Peyer's patch (tissue), 4 donors: ENCODE data around the gene XRCC5. TPM values are rescaled to one million over a fixed set of nuclear protein-coding genes. Genes with fewer than 3 reads are reported as not detected.

Source experiments
- DNase-seq, 3 donors: peaks; one replicate each; pipeline ENCODE4 v3.0.0-alpha.2; 2017 to 2019
- H3K27ac ChIP-seq, 4 donors: fragments of 200-600 bp; sonication (generic); one replicate each; pipeline ENCODE4 v1.5.1; 2016 to 2019
- H3K27me3 ChIP-seq, 2 donors: fragments of 200-600 bp; sonication (generic); one replicate each; pipeline ENCODE4 v1.5.1; 2019
- H3K36me3 ChIP-seq, 3 donors: fragments of 200-600 bp; sonication (generic); one replicate each; pipeline ENCODE4 v1.5.1; 2016 to 2019
- H3K4me1 ChIP-seq, 4 donors: fragments of 200-600 bp; sonication (generic); one replicate each; pipeline ENCODE4 v1.5.1; 2016 to 2019
- H3K4me3 ChIP-seq, 4 donors: fragments of 200-600 bp; sonication (generic); 1 replicate in 3 of 4; 2 replicates in 1 of 4; pipeline ENCODE4 v1.5.1; 2016 to 2019; ENCODE audit warnings: mild to moderate bottlenecking in 1 of 4
- H3K9me3 ChIP-seq, 4 donors: fragments of 200-600 bp; sonication (generic); one replicate each; pipeline ENCODE4 v1.5.1; 2016 to 2019; ENCODE audit warnings: mild to moderate bottlenecking in 1 of 4
- CTCF ChIP-seq, 6 experiments: fragments of 450-650 bp in 4 of 6; fragments of 200-600 bp in 2 of 6; sonication (generic) in 1 of 6; IDR thresholded peaks; one replicate each; pipeline ENCODE4 v1.5.1; 2017 to 2019; ENCODE audit warnings: antibody characterized with exemption in 6 of 6, mild to moderate bottlenecking in 3 of 6, moderate library complexity in 1 of 6
- POLR2A ChIP-seq, 2 donors: fragments of 450-650 bp; IDR thresholded peaks; one replicate each; pipeline ENCODE4 v1.5.1; 2017; ENCODE audit warnings: antibody characterized with exemption in 2 of 2, mild to moderate bottlenecking in 2 of 2, moderate library complexity in 2 of 2
- total RNA-seq, 4 donors: library from RNA; depleted of rRNA; stranded (reverse); fragments of >200 nt; gene quantifications; one replicate each; pipeline ENCODE4 v1.1.0, GENCODE V29; 2016

XRCC5 gene
- total RNA-seq, 4 donors from 2014 or later = 81.7 to 140 (median 111) TPM

GRCh38 chr2:216242365-216242764 lies 133.2 kb downstream of the XRCC5 start:
- Histone ChIP-seq H3K36me3 (no peaks in the 10 kb centered on the region), H3K4me1 (no peaks in the 10 kb centered on the region), H3K27me3 (no peaks in the 10 kb centered on the region), H3K9me3 (no peaks in the 10 kb centered on the region), H3K4me3 (no peak overlapping the region), H3K27ac (no peak overlapping the region)
- TF ChIP-seq CTCF (IDR thresholded peaks at IDR 0.05) (no peak), POLR2A (IDR thresholded peaks at IDR 0.05) (no peak)
- no peak for DNase-seq

- H3K4me1 ChIP-seq = no peaks in the 10 kb centered on the region
- TF ChIP-seq POLR2A (IDR thresholded peaks at IDR 0.05) = no peak
- no peak for TF ChIP-seq CTCF (IDR thresholded peaks at IDR 0.05)
- H3K9me3 ChIP-seq = no peaks in the 10 kb centered on the region
- H3K27me3 ChIP-seq = no peaks in the 10 kb centered on the region
- no peak overlapping the region for H3K4me3 ChIP-seq
- H3K27ac ChIP-seq = no peak overlapping the region
- H3K36me3 ChIP-seq = no peaks in the 10 kb centered on the region
- no peak for DNase-seq
These were observed 133.9 kb downstream of the XRCC5 start for GRCh38 chr2:216243026-216243425.

DNA sequence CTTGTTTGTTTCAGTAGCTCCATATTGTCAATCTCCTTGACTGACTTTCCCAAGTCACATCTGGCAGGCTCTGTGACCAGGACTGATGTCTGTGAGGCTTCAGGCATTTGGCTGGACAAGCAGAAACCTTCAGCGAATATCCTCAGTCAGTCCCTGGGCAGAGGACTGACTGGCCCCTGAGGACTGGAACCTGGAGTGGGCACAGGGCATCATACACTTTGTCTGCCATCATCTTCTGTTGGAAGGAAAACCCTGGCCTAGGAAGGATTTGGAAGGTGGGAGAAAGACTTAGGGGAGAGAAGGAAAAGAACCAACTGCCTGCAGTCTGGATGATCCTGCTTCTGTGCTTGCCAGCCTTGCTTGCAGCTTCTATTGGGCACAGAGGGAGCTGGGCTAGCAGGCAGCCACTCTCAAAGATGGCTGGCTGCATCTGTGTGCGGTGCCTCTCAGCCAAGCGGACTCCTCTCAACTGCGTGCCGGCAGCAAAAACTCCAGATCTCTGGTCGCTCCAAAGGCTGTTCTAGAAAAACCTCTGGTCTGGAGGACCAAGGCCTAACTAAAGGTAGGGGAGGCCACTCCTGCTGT lies 136.3 kb downstream of the XRCC5 start:
- Histone ChIP-seq H3K4me3 (no peak overlapping the region), H3K27ac (no peak overlapping the region), H3K36me3 (no peaks in the 10 kb centered on the region), H3K27me3 (no peaks in the 10 kb centered on the region), H3K4me1 (no peaks in the 10 kb centered on the region), H3K9me3 (no peaks in the 10 kb centered on the region)
- TF ChIP-seq CTCF (IDR thresholded peaks at IDR 0.05) (no peak), POLR2A (IDR thresholded peaks at IDR 0.05) (no peak)
- DNase-seq = no peak

DNA sequence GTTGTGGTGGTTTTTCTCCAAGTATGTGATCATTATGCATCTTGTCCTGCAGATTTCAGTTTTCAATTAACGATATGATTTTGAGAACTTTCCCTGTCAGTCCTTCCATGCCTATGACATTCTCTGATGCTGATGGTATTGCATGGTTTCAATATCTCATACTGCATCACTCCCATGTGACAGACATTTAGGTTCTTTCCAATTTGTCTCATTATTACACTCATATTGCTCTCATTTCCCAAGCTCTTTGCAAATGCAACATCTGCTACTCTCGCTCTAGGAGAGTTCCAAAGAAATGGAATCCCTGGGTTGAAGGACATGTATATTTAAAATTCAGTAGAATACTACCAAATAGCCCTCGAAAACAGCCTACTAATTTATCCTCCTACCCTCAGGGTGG lies 137.6 kb downstream of the XRCC5 start:
- no peaks in the 10 kb centered on the region for H3K4me1 ChIP-seq
- no peaks in the 10 kb centered on the region for H3K27me3 ChIP-seq
- no peak for TF ChIP-seq POLR2A (IDR thresholded peaks at IDR 0.05)
- TF ChIP-seq CTCF (IDR thresholded peaks at IDR 0.05) = no peak
- H3K9me3 ChIP-seq = no peaks in the 10 kb centered on the region
- no peak for DNase-seq
- H3K4me3 ChIP-seq = no peak overlapping the region
- no peak overlapping the region for H3K27ac ChIP-seq
- no peaks in the 10 kb centered on the region for H3K36me3 ChIP-seq

Other genes starting within 250 kb of the XRCC5 start
- gene MREG, start 95.8 kb upstream of the XRCC5 start, total RNA-seq = 10 to 100 TPM in 1 of 4 donors, 1 to 10 TPM in 3; 6.2 to 10.7 (median 7.2) TPM
- 10 to 100 TPM; 44.6 to 85.6 (median 54.3) TPM for gene PECR, start 27.5 kb upstream of the XRCC5 start, total RNA-seq
- 1 to 10 TPM in 1 of 4 donors, not detected in 3; 1.6 TPM for gene TMEM169, start 27.4 kb upstream of the XRCC5 start, total RNA-seq